H9 (cell line): ENCODE data around the gene SPSB2. TPM values are rescaled to one million over a fixed set of nuclear protein-coding genes. Genes with fewer than 3 reads are reported as not detected.
A peak's percentile ranks its signal among the peaks of the same experiment; 100 is the strongest.

Experiments
- DNase-seq: peaks from one replicate; pipeline ENCODE4 v3.0.0-alpha.2; 2017
- H2AFZ ChIP-seq: one replicate; pipeline ENCODE4 v1.6.1; 2013; ENCODE audit warnings: mild to moderate bottlenecking, low read length, control low read depth, moderate library complexity
- H2AK5ac ChIP-seq: 2 replicates; pipeline ENCODE4 v1.6.1; 2013; ENCODE audit warnings: low read length, control low read depth, mixed read lengths; ENCODE audit not compliant: insufficient read length
- H2BK120ac ChIP-seq: one replicate; pipeline ENCODE4 v1.6.1; 2013; ENCODE audit warnings: low read depth, mild to moderate bottlenecking, low read length, control low read depth, inconsistent platforms; ENCODE audit not compliant: poor library complexity, severe bottlenecking
- H2BK12ac ChIP-seq: 2 replicates; pipeline ENCODE4 v1.6.1; 2013; ENCODE audit warnings: low read length, control low read depth, mixed read lengths, low read depth; ENCODE audit not compliant: insufficient read length
- H2BK15ac ChIP-seq: 2 replicates; pipeline ENCODE4 v1.6.1; 2013; ENCODE audit warnings: low read depth, low read length, control low read depth
- H2BK20ac ChIP-seq: one replicate; pipeline ENCODE4 v1.6.1; 2013; ENCODE audit warnings: low read depth, mild to moderate bottlenecking, low read length, control low read depth, inconsistent platforms; ENCODE audit not compliant: poor library complexity, severe bottlenecking
- H2BK5ac ChIP-seq: 2 replicates; pipeline ENCODE4 v1.6.1; 2013; ENCODE audit warnings: low read length, control low read depth, mixed read lengths; ENCODE audit not compliant: insufficient read length
- H3K14ac ChIP-seq: 2 replicates; pipeline ENCODE4 v1.6.1; 2013; ENCODE audit warnings: low read length, control low read depth; ENCODE audit not compliant: insufficient read depth
- H3K18ac ChIP-seq: 2 replicates; pipeline ENCODE4 v1.6.1; 2013; ENCODE audit warnings: low read depth, mild to moderate bottlenecking, mixed read lengths, low read length, control low read depth; ENCODE audit not compliant: insufficient read length
- H3K23ac ChIP-seq: 2 replicates; pipeline ENCODE4 v1.6.1; 2013; ENCODE audit warnings: low read length, control low read depth, mixed read lengths, low read depth; ENCODE audit not compliant: insufficient read length
- H3K23me2 ChIP-seq: 2 replicates; pipeline ENCODE4 v1.6.1; 2013; ENCODE audit warnings: low read depth, mild to moderate bottlenecking, mixed read lengths, low read length, control low read depth; ENCODE audit not compliant: insufficient read length, poor library complexity, severe bottlenecking
- H3K27ac ChIP-seq: 2 replicates; pipeline ENCODE4 v1.5.1; 2013; ENCODE audit warnings: low read length, control low read depth, mixed read lengths, low read depth; ENCODE audit not compliant: insufficient read length
- H3K27me3 ChIP-seq: 2 replicates; pipeline ENCODE4 v1.6.1; 2013; ENCODE audit warnings: low read length, control low read depth, inconsistent platforms; ENCODE audit not compliant: insufficient read depth
- H3K4ac ChIP-seq: 2 replicates; pipeline ENCODE4 v1.6.1; 2013; ENCODE audit warnings: low read depth, mild to moderate bottlenecking, control low read depth, inconsistent platforms, low read length, moderate library complexity
- H3K4me1 ChIP-seq: 2 replicates; pipeline ENCODE4 v1.6.1; 2013; ENCODE audit warnings: low read length, control low read depth, inconsistent platforms; ENCODE audit not compliant: insufficient read depth
- H3K4me2 ChIP-seq: 2 replicates; pipeline ENCODE4 v1.6.1; 2013; ENCODE audit warnings: low read length, control low read depth, mixed read lengths; ENCODE audit not compliant: insufficient read length, insufficient read depth
- H3K56ac ChIP-seq: 2 replicates; pipeline ENCODE4 v1.6.1; 2013; ENCODE audit warnings: low read depth, mild to moderate bottlenecking, mixed read lengths, low read length, control low read depth; ENCODE audit not compliant: insufficient read length
- H3K79me1 ChIP-seq: 2 replicates; pipeline ENCODE4 v1.6.1; 2013; ENCODE audit warnings: low read depth, mild to moderate bottlenecking, moderate library complexity, low read length, control low read depth, inconsistent platforms; ENCODE audit not compliant: insufficient read depth, poor library complexity, severe bottlenecking
- H3K79me2 ChIP-seq: 2 replicates; pipeline ENCODE4 v1.6.1; 2013; ENCODE audit warnings: low read length, control low read depth, inconsistent platforms; ENCODE audit not compliant: insufficient read depth
- H3K9ac ChIP-seq: 2 replicates; pipeline ENCODE4 v1.6.1; 2013; ENCODE audit warnings: low read length, control low read depth, mixed read lengths; ENCODE audit not compliant: insufficient read length; ENCODE audit errors: extremely low read depth
- H3K9me3 ChIP-seq: one replicate; pipeline ENCODE4 v1.6.1; 2013; ENCODE audit warnings: low read depth, low read length, inconsistent platforms; ENCODE audit not compliant: control insufficient read depth
- H3T11ph ChIP-seq: one replicate; pipeline ENCODE4 v1.6.1; 2013; ENCODE audit warnings: mild to moderate bottlenecking, low read length, control low read depth, inconsistent platforms
- H4K20me1 ChIP-seq: one replicate; pipeline ENCODE4 v1.6.1; 2013; ENCODE audit not compliant: control insufficient read depth, insufficient read length, insufficient read depth
- H4K5ac ChIP-seq: 2 replicates; pipeline ENCODE4 v1.6.1; 2013; ENCODE audit warnings: low read depth, mild to moderate bottlenecking, mixed read lengths, low read length, control low read depth; ENCODE audit not compliant: insufficient read length
- H4K8ac ChIP-seq: replicated peaks from 2 replicates; pipeline ENCODE4 v1.6.1; 2013; ENCODE audit warnings: low read length, control low read depth, mixed read lengths, low read depth; ENCODE audit not compliant: insufficient read length
- H4K91ac ChIP-seq: 2 replicates; pipeline ENCODE4 v1.6.1; 2013; ENCODE audit warnings: low read depth, mild to moderate bottlenecking, moderate library complexity, mixed read lengths, low read length, control low read depth; ENCODE audit not compliant: insufficient read length
- H3K27ac Mint-ChIP-seq, 3 experiments: 2 replicates in 2 of 3; 3 replicates in 1 of 3; pipeline ENCODE4 v1.8.0; 2020 to 2021; ENCODE audit warnings: mixed read lengths in 3 of 3, mild to moderate bottlenecking in 1 of 3, moderate library complexity in 1 of 3
- H3K27me3 Mint-ChIP-seq: 2 replicates; pipeline ENCODE4 v1.8.0; 2021; ENCODE audit warnings: low read depth, mild to moderate bottlenecking, moderate library complexity, mixed read lengths
- H3K36me3 Mint-ChIP-seq, 3 experiments: 2 replicates in 2 of 3; 3 replicates in 1 of 3; pipeline ENCODE4 v1.8.0; 2020 to 2021; ENCODE audit warnings: low read depth in 3 of 3, mixed read lengths in 3 of 3; ENCODE audit not compliant: insufficient read depth in 1 of 3
- H3K4me1 Mint-ChIP-seq, 2 experiments: 2 replicates each; pipeline ENCODE4 v1.8.0; 2020; ENCODE audit warnings: mixed read lengths in 2 of 2
- H3K4me3 Mint-ChIP-seq, 2 experiments: 2 replicates in 1 of 2; 3 replicates in 1 of 2; pipeline ENCODE4 v1.8.0; 2020 to 2021; ENCODE audit warnings: mild to moderate bottlenecking in 2 of 2, mixed read lengths in 2 of 2, moderate library complexity in 1 of 2
- H3K9me3 Mint-ChIP-seq, 2 experiments: 2 replicates in 1 of 2; 3 replicates in 1 of 2; pipeline ENCODE4 v1.8.0; 2020; ENCODE audit warnings: mild to moderate bottlenecking in 2 of 2, mixed read lengths in 2 of 2, moderate library complexity in 1 of 2
- WGBS: extraction: QIAGEN DNeasy Blood & Tissue Kit; methylation state at CpG from one replicate; pipeline ENCODE4 v1.1.7; 2013; ENCODE audit warnings: missing lambda C conversion rate, low lambda C conversion rate, mixed read lengths; ENCODE audit not compliant: insufficient read length; ENCODE audit errors: extremely low coverage; 5-methylcytosine and 5-hydroxymethylcytosine counted together
- total RNA-seq: library from RNA; stranded (reverse); gene quantifications from 2 replicates; pipeline ENCODE4 v1.2.1, GENCODE V29; 2021
- TF ChIP-seq, protein P1 (sequence below): fragments of 200-600 bp; sonication (generic); conservative IDR thresholded peaks from 3 replicates; pipeline ENCODE4 v1.8.0; 2021; ENCODE audit warnings: antibody characterized with exemption, mild to moderate bottlenecking

The SPSB2 gene
- total RNA-seq, 1 experiment from 2014 or later = 13.7 TPM

DNA sequence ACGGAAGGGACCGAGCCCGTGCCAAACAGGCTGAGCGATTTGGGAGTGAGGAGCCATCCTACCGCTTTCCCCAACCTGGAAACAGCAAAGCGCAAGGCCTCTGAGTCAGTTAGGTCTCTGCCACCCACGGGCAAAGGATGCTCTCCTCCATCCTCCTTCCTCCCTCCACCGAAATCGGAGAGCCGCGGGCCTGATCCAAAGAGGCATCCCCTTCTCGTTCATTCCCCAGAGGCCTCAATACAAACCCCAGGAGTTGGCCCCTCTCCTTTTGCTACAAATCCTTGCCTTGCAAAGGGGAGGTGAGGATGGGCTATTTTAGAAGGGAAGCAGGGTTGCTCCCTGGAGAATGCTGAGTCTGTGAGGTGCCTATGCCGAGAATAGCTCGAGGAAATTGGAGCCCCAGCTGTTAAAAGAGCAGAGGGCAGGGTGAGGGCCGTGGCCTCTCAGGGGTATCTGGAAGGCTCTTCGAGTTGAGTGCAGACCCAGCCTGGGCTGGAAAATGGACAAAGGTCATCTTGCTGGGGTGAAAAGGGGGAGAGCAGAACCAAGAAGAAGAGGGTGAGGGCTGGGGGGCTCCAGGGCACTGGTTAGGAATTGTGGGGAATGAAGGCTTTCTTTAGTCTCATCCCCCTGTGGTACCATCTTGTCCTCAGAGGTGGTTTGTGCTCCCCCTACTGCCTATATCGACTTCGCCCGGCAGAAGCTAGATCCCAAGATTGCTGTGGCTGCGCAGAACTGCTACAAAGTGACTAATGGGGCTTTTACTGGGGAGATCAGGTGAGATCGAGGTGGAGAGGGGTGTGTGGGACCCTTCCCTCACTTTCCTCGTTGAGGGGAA lies 4.7 kb downstream of the SPSB2 start:
- Mint-ChIP-seq H3K36me3 (peaks cover 42 to 69% (median 57%) of the 10 kb centered on the region in 3 experiments), H3K27me3 (no peaks in the 10 kb centered on the region; the same call in 1 of the 2 replicates), H3K27ac (peak overlapping the region; percentile 85 to 96 (median 92); a peak in 6 of 7 replicates), H3K4me3 (peak overlapping the region; percentile 91 to 95), H3K4me1 (peaks cover 50 to 55% of the 10 kb centered on the region in 2 experiments), H3K9me3 (no peaks in the 10 kb centered on the region; a peak in 1 of 5 replicates)
- Histone ChIP-seq H3K14ac (peak overlapping the region; percentile 37; the same call in 1 of the 2 replicates), H3K4me2 (peak overlapping the region; percentile 94), H3K27me3 (no peaks in the 10 kb centered on the region), H2BK12ac (no peak overlapping the region), H2BK20ac (no peak overlapping the region), H2BK5ac (no peak overlapping the region), H2AFZ (no peak overlapping the region), H3K4ac (no peak overlapping the region), H3K56ac (no peak overlapping the region), H3K4me1 (no peaks in the 10 kb centered on the region; the same call in 1 of the 2 replicates), H4K91ac (no peak overlapping the region), H3K23me2 (peaks cover 16% of the 10 kb centered on the region), H2BK120ac (no peak overlapping the region), H4K20me1 (no peaks in the 10 kb centered on the region), H3K79me2 (peaks cover 5% of the 10 kb centered on the region; the same call in 1 of the 2 replicates), H3K27ac (no peak overlapping the region), H3K9me3 (no peaks in the 10 kb centered on the region), H2AK5ac (no peak overlapping the region), H3K9ac (peak overlapping the region; percentile 60), H3K18ac (no peak overlapping the region), H4K8ac (no peak overlapping the region), H2BK15ac (no peak overlapping the region), H3T11ph (no peak overlapping the region), H3K79me1 (no peaks in the 10 kb centered on the region), H4K5ac (no peak overlapping the region), H3K23ac (no peak overlapping the region)
- TF ChIP-seq, protein P1, sequence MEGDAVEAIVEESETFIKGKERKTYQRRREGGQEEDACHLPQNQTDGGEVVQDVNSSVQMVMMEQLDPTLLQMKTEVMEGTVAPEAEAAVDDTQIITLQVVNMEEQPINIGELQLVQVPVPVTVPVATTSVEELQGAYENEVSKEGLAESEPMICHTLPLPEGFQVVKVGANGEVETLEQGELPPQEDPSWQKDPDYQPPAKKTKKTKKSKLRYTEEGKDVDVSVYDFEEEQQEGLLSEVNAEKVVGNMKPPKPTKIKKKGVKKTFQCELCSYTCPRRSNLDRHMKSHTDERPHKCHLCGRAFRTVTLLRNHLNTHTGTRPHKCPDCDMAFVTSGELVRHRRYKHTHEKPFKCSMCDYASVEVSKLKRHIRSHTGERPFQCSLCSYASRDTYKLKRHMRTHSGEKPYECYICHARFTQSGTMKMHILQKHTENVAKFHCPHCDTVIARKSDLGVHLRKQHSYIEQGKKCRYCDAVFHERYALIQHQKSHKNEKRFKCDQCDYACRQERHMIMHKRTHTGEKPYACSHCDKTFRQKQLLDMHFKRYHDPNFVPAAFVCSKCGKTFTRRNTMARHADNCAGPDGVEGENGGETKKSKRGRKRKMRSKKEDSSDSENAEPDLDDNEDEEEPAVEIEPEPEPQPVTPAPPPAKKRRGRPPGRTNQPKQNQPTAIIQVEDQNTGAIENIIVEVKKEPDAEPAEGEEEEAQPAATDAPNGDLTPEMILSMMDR = peak; percentile 15; the same call in 1 of the 3 replicates
- no peak for DNase-seq
- no CpG with 5 or more reads among the region's 22 CpGs for WGBS
